8988T (cell line): Measurements from ENCODE around the gene TBCE.
"Not testable (repeated sequence)": the region's sequence is repeated elsewhere in the genome, so short reads cannot be mapped to it uniquely, and the experiment has no call there.

Experiments
- DNase-seq: peaks from one replicate; pipeline ENCODE4 v3.0.0; 2011

TBCE gene

DNA sequence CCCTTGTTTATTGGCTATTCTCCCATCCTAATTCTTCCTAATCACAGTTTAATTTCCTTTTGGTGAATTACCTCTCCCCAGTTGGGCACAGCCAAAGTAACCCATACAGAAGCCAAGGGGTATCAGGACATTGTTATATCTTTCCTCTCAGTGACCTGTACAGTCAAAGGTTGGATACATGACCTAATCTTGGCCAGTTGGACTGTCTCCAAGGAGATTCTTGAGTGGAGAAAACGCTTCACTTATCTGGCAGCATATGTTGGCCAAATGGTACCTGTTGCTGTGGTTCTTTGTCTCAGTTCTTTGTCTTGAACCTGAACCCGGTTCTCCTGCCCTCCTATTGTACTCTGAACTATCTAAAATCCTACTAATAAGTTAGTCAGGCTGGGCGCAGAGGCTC, 15.3 kb upstream of the TBCE start:
- DNase-seq: no peak

DNA sequence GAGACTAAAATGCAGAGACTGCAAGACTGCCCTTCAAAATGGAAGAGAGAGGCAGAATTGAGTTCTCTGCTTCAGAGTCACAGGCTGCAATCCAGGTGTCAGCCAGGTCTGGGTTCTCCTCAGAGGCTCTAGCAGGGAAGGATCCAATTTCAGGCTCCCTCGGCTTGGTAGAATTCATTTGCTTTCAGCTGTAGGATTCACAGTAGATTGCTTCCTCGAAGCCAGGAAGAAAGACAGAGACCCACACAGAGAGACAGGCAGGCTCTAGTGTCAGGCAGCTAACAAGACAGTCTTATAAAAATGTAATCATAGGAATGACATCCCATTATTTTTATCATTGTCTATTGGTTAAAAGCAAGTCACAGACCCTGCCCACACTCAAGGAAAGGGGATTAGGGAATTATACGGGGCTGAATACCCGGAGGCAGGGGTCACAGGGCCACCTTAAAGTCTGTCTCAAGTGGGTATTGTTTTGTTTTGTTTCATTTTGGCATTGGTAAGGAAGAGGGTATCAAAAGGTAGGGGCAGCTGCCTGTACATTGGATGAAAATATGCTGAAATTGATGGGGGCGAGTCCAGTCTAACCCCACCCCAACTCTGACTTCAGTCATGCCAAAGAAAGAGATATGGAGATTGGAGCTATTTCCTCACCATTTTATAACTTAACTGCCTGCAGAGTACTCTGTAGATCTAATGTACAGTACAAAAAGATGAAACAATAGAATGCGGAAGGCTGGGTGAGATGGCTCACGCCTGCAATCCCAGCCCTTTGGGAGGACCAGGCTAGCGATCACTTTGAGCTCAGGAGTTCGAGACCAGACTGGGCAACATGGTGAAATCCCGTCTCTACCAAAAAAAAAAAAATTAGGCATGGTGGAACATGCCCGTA, 9.5 kb upstream of the TBCE start:
- no peak for DNase-seq

DNA sequence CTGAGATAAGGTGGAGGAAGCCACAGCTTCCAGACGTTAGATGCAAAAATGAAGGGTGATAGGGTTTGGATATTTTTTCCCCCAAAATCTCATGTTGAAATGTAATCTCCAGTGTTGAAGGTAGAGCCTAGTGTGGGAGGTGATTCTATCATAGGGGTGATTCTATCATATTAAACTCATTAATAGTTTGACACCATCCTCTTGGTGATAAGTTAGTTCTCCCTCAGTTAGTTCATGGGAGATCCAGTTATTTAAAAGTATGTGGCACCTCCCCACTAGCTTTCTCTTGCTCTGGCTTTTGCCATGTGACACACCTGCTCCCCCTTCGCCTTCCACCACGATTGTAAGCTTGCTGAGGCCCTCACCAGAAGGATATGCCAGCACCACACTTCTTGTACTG, 8.3 kb upstream of the TBCE start:
- DNase-seq: no peak

- DNase-seq: not testable (repeated sequence)
Observed at GRCh38 chr1:235364189-235364588, 3.0 kb upstream of the TBCE start.

DNA sequence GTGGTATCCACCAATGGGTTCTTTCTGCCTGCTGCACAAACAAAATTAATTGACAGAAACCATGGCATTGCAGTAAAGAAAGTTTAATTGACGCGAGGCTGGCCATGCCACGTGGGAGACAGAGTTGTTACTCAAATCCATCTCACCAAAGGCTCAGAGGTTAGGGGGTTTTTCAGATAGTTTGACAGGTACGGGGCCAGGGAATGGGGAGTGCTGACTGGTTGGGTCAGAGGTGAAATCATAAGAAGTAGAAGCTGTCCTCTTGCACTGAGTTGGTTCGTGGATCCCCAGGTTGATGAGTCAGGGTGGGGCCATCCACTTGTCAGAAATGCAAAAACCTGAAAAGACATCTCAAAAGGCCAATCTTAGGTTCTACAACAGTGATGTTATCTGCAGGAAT, 941 bp upstream of the TBCE start:
- no peak for DNase-seq

DNA sequence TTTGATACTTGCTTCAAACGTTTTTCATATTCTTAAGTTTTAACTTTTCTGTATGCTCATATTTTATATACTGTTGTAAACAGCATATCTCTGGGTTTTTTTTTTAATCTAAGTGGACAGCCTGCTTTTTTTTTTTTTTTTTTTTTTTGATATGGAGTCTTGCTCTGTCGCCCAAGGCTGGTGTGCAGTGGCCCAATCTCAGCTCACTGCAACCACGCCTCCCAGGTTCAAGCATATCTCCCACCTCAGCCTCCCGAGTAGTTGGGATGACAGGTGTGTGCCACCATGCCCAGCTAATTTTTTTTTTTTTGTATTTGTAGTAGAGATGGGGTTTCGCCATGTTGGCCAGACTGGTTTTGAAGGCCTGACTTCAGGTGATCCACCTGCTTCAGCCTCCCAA, 1.2 kb downstream of the TBCE start:
- no peak for DNase-seq

GRCh38 chr1:235369802-235370201, 2.6 kb downstream of the TBCE start:
- no peak for DNase-seq

GRCh38 chr1:235375919-235376605, 8.8 kb downstream of the TBCE start:
- DNase-seq: no peak

- DNase-seq: not testable (repeated sequence)
Observed at GRCh38 chr1:235378134-235378735, 11.0 kb downstream of the TBCE start.

DNA sequence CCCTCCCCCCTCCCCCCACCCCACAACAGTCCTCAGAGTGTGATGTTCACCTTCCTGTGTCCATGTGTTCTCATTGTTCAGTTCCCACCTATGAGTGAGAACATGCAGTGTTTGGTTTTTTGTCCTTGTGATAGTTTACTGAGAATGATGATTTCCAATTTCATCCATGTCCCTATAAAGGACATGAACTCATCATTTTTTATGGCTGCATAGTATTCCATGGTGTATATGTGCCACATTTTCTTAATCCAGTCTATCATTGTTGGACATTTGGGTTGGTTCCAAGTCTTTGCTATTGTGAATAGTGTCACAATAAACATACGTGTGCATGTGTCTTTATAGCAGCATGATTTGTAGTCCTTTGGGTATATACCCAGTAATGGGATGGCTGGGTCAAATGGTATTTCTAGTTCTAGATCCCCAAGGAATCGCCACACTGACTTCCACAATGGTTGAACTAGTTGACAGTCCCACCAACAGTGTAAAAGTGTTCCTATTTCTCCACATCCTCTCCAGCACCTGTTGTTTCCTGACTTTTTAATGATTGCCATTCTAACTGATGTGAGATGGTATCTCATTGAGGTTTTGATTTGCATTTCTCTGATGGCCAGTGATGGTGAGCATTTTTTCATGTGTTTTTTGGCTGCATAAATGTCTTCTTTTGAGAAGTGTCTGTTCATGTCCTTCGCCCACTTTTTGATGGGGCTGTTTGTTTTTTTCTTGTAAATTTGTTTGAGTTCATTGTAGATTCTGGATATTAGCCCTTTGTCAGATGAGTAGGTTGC, 14.9 kb downstream of the TBCE start:
- not testable (repeated sequence) for DNase-seq

GRCh38 chr1:235385633-235386032, 18.4 kb downstream of the TBCE start:
- DNase-seq: not testable (repeated sequence)

DNA sequence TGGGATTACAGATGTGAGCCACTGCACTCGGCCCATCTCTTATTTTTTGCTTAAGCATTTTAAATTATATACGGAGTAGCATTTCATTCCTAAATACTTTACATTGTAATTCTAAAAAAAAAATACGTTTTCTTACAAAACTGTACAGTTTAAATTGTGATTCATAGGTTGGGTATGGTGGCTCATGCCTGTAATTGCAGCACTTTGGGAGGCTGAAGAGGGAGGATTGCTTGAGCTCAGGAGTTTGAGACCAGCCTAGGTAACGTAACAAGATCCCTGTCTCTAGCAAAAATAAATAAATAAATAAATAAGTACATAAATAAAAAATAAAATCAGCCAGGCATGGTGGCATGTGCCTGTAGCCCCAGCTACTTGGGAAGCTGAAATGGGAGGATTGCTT, 24.6 kb downstream of the TBCE start:
- DNase-seq: no peak

DNA sequence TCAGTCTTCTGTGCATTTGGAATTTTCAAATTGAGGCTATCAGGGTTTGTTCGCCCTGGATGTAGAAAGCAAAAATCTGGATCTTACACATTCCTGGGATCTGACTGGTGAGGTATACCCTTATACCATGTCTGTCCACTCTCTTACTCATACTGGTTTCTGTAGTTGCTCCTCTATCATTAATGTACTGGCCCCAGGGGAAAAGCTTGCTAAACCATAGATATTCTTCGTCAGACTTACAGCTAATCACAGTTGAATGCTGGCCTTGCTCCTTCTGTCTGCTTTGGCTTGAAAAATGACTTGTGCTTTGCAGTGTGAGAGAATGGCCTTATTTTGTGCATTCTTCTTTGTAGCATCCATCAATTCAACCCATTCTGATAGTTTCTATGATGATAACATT, 30.5 kb downstream of the TBCE start:
- DNase-seq: no peak

- DNase-seq: no peak
Observed at GRCh38 chr1:235399661-235400060, 32.4 kb downstream of the TBCE start.

DNA sequence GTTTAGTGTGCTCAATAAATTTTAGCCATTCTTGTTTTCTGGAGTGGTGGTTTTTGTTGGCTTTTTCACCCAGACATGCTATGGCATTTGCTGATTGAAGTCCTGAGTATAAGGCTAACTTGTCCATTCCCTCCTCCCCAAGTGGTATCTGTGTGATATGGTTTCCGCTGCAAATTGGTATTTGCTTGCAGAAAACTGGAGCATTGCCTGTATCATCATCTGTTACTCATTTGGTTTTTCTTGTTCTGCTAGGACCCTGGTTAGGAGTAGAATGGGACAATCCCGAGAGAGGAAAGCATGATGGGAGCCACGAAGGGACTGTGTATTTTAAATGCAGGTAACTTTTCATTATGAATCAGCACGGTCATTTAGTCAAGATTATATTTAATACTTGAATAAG, 34.0 kb downstream of the TBCE start:
- no peak for DNase-seq

DNA sequence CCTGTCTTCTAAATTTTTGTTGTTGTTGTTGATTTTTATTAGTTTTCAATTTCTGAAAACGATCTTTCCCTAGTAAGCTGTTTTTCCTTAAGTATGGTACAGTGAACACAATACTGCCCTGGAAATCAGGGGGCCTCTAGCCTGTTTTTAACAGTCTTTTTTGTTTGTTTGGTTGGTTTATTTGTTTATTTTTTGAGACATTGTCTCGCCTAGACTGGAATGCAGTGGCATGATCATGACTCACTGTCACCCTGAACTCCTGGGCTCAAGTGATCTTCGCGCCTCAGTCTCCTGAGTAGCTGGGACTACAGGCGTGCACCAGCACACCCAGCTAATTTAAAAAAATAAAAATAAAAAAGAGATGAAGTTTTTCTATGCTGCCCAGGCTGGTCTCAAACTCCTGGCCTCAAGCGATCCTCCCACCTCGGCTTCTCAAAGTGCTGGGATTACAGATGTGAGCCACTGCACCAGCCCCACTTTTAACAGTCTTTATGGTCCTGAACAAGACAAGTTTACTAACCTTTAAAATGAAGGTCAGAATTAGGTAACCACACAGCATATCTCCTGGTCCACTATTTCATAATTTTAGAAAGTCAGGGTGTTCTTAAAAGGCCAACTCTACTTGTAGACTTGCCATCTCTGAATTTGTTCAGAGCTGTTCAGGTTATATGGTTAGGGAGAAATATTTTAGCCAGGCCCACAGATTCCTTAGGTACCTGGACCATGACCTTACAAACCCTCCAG, 35.4 kb downstream of the TBCE start:
- DNase-seq: no peak

GRCh38 chr1:235403593-235403992, 36.4 kb downstream of the TBCE start:
- no peak for DNase-seq

DNA sequence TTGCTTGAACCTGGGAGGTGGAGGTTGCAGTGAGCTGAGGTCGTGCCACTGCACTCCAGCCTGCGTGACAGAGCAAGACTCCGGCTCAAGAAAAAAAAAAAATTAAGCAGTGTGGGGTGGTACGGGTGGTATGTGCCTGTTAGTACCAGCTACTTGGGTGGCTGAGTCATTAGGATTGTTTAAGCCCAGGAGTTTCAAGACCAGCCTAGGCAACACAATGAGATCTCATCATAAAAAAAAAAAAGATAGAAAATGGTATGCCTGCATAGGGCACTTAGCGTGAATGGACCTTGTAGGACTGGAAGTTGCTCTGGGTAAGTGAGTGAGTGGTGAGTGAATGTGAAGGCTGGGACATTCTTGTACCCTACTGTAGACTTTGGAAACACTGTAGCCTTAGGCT, 37.0 kb downstream of the TBCE start:
- no peak for DNase-seq

- DNase-seq: no peak
Observed at GRCh38 chr1:235407419-235407818, 40.2 kb downstream of the TBCE start.

GRCh38 chr1:235408503-235408960, 41.3 kb downstream of the TBCE start:
- DNase-seq: no peak

DNA sequence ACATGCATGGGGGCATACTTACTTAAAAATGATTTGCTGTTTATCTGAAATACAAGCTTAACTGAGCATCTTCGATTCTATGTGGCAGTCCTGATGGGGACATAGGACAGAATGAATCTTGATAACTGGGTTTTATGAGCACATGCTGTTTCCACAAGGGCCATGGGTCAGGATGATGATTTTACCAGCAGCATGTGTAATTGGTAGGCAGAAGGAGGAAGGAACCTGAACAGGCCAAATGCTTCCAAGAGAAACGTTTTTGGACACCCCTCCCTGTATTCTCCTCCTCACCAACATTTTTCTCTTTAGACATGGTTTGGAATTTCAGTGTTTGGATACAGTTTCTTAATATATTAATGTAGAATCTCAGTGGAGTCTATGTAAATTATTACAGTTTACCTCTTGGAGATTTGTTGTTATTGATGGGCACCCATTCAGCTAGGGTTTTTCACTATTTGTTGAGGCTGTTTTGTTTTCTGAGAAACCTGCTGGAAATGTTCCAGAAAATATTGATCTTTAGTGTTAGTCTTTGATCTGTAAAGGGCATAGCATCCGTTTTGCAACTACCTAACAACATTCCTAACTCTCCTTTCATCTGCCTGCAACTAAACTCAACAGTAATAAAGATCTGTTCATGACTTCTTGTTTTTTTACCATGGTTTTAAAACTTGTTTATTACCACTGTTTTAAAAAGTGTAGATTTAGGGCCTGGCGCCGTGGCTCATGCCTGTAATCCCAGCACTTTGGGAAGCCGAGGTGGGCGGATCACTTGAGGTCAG, 42.0 kb downstream of the TBCE start:
- DNase-seq: no peak
